CD8-positive, alpha-beta memory T cell (primary cell): Measurements from ENCODE around the gene BACH2. TPM values are rescaled to one million over a fixed set of nuclear protein-coding genes. Genes with fewer than 3 reads are reported as not detected.

Experiments used
- CTCF ChIA-PET: fragments of 350-600 bp; sonication (Branson Sonifier 250); formaldehyde crosslinking; loops from one replicate; lab custom pipeline; 2021; ENCODE audit warnings: antibody characterized with exemption; lab: Charles Lee
- POLR2A ChIA-PET: fragments of 350-600 bp; sonication (Branson Sonifier 250); formaldehyde crosslinking; loops from one replicate; lab custom pipeline; 2021; ENCODE audit warnings: antibody characterized with exemption; lab: Charles Lee
- DNase-seq, 5 donors: peaks; one replicate each; pipeline versions ENCODE4 v3.0.0 to v3.0.0-alpha.2; 2020 to 2022; ENCODE audit warnings: mixed read lengths in 1 of 5
- H3K27ac ChIP-seq: one replicate; pipeline ENCODE4 v1.7.0; 2013; ENCODE audit warnings: low read depth, mild to moderate bottlenecking, low read length, moderate library complexity
- H3K27me3 ChIP-seq: 2 replicates; pipeline ENCODE4 v1.7.0; 2013; ENCODE audit warnings: low read length, mild to moderate bottlenecking; ENCODE audit not compliant: insufficient read depth, poor library complexity, severe bottlenecking
- H3K36me3 ChIP-seq: 2 replicates; pipeline ENCODE4 v1.7.0; 2013; ENCODE audit warnings: mild to moderate bottlenecking, low read length, moderate library complexity; ENCODE audit not compliant: insufficient read depth
- H3K4me1 ChIP-seq: 2 replicates; pipeline ENCODE4 v1.7.0; 2013; ENCODE audit warnings: mild to moderate bottlenecking, low read length, moderate library complexity; ENCODE audit not compliant: insufficient read depth
- H3K4me3 ChIP-seq: 2 replicates; pipeline ENCODE4 v1.7.0; 2013; ENCODE audit warnings: mild to moderate bottlenecking, low read length
- H3K9me3 ChIP-seq: 2 replicates; pipeline ENCODE4 v1.7.0; 2013; ENCODE audit warnings: mild to moderate bottlenecking, low read length
- H3K27ac Mint-ChIP-seq, 8 donors: one replicate each; pipeline ENCODE4 v1.8.0; 2020 to 2021; ENCODE audit warnings: mixed read lengths in 8 of 8, mild to moderate bottlenecking in 6 of 8, inconsistent platforms in 3 of 8, moderate library complexity in 3 of 8
- H3K27me3 Mint-ChIP-seq, 2 donors: one replicate each; pipeline ENCODE4 v1.8.0; 2020 to 2021; ENCODE audit warnings: mixed read lengths in 2 of 2, mild to moderate bottlenecking in 1 of 2, moderate library complexity in 1 of 2
- H3K36me3 Mint-ChIP-seq, 3 donors: one replicate each; pipeline ENCODE4 v1.8.0; 2020 to 2021; ENCODE audit warnings: mixed read lengths in 3 of 3, inconsistent platforms in 1 of 3, mild to moderate bottlenecking in 1 of 3
- H3K4me1 Mint-ChIP-seq, 3 donors: one replicate each; pipeline ENCODE4 v1.8.0; 2020 to 2021; ENCODE audit warnings: mixed read lengths in 3 of 3, inconsistent platforms in 1 of 3, mild to moderate bottlenecking in 1 of 3
- H3K4me3 Mint-ChIP-seq, 7 donors: one replicate each; pipeline ENCODE4 v1.8.0; 2020 to 2021; ENCODE audit warnings: mixed read lengths in 7 of 7, mild to moderate bottlenecking in 6 of 7, moderate library complexity in 4 of 7, inconsistent platforms in 2 of 7
- H3K9me3 Mint-ChIP-seq, 5 donors: one replicate each; pipeline ENCODE4 v1.8.0; 2020 to 2022; ENCODE audit warnings: mixed read lengths in 5 of 5, mild to moderate bottlenecking in 3 of 5, moderate library complexity in 2 of 5, inconsistent platforms in 1 of 5
- polyA plus RNA-seq: library from polyadenylated mRNA; unstranded; fragments of 300-500 nt; fragmentation: Illumina TruSeq; gene quantifications from one replicate; pipeline ENCODE4 v1.2.3, GENCODE V29; 2021
- total RNA-seq, 2 experiments: library from RNA; stranded (reverse); gene quantifications; one replicate each; pipeline ENCODE4 v1.2.3, GENCODE V29; 2021

The BACH2 gene
- total and polyA plus RNA-seq, 3 experiments from 2014 or later, result 7.4 to 41.8 (median 39.9) TPM

DNA sequence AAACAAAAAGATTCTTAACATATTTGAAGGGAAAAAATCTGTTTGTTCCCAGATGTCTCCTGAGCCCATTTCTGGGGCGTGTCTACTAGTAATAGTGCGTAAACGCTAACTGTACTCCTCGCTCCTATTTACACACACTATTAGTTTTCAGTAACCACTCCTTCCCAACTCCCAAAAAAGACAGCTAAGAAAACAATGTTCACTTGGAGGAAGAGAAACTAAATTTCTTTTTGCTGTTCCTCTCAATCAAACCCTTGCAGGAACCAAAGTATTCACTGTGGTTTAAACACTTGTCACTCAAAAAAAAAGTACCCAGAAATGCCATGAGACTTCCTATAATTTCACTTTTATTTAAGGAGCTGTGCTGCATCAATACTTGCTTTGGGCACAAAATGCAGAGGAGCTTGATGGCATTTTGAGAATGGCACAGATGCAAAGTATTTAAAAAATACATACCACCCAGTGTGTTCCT is 118.2 kb downstream of the BACH2 start:
- CTCF ChIA-PET, result interaction anchor here (0.5 to 2.3 kb wide), 4 partner anchors 10 to 238 kb away, joined by 3 to 9 read pairs (median 3); no protein-coding TSS in a partner anchor

DNA sequence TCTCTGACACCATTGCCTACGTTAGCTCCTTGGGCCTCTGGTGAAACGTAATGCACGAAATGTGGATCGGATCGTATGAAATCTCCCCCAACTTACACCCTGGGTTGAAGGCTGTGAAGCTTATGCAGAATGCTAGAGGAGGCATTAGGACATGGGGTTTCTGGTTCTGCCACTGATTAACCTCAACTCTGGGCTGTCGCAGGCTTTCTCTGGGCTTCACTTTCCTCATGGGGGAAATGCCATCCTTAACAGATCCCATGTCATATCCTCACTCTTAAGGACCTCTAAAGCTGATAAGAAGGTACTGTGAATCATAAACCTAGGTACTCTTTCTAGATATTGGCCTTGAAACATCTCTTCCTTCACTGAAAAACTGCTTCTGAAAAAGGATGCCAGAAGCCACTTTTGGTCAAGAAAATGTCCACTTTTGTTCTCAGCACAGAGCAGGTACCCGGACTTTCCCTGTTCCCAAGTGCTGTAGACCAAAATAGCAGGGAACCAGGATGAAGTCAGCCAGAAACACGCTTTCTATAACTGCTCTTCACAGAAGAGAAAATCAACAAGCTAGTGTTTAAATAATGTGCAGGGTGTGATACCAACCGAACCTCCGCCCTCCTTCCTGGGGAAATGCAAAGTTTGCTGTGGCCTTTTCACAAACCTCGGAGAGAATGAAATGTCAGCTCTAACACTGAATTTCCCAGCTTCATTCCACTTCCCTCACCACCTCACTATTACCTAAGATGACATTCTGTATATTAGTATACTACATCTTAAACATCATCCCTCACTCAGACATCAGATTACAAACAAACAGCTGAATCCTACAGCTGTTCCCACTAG is 118.9 kb downstream of the BACH2 start:
- Mint-ChIP-seq H3K36me3 (no peaks in the 10 kb centered on the region), H3K4me3 (peak overlapping the region in 3 of 7 donors; percentile 6 to 56 (median 12)), H3K4me1 (peaks cover 33 to 55% (median 48%) of the 10 kb centered on the region in 3 donors), H3K27ac (peak overlapping the region in 5 of 8 donors; percentile 51 to 81 (median 72)), H3K27me3 (peaks cover 0 to 1% of the 10 kb centered on the region in 2 donors), H3K9me3 (no peaks in the 10 kb centered on the region)
- Histone ChIP-seq H3K36me3 (no peaks in the 10 kb centered on the region), H3K27me3 (no peaks in the 10 kb centered on the region), H3K4me3 (peak overlapping the region; percentile 5), H3K4me1 (peaks cover 60% of the 10 kb centered on the region), H3K9me3 (no peaks in the 10 kb centered on the region), H3K27ac (no peak overlapping the region)
- no peak for DNase-seq
- POLR2A ChIA-PET, result no interaction called here
- CTCF ChIA-PET, result interaction anchor here (0.7 to 2.3 kb wide), 3 partner anchors 15 to 237 kb away, joined by 3 to 9 read pairs (median 3); no protein-coding TSS in a partner anchor

More for the DNA sequence above, 118.2 kb downstream of the BACH2 start:
- no peaks in the 10 kb centered on the region for H3K9me3 Mint-ChIP-seq
- peaks cover 32 to 55% (median 50%) of the 10 kb centered on the region in 3 donors for H3K4me1 Mint-ChIP-seq
- Histone ChIP-seq H3K9me3 (no peaks in the 10 kb centered on the region), H3K27me3 (no peaks in the 10 kb centered on the region), H3K27ac (no peak overlapping the region), H3K4me3 (no peak overlapping the region), H3K4me1 (peaks cover 58% of the 10 kb centered on the region), H3K36me3 (no peaks in the 10 kb centered on the region)
- H3K27me3 Mint-ChIP-seq, result no peaks in the 10 kb centered on the region
- peak overlapping the region in 4 of 7 donors; percentile 0 to 56 (median 16) for H3K4me3 Mint-ChIP-seq
- POLR2A ChIA-PET, result no interaction called here
- no peaks in the 10 kb centered on the region for H3K36me3 Mint-ChIP-seq
- no peak for DNase-seq
- peak overlapping the region in 4 of 8 donors; percentile 7 to 81 (median 72) for H3K27ac Mint-ChIP-seq

DNA sequence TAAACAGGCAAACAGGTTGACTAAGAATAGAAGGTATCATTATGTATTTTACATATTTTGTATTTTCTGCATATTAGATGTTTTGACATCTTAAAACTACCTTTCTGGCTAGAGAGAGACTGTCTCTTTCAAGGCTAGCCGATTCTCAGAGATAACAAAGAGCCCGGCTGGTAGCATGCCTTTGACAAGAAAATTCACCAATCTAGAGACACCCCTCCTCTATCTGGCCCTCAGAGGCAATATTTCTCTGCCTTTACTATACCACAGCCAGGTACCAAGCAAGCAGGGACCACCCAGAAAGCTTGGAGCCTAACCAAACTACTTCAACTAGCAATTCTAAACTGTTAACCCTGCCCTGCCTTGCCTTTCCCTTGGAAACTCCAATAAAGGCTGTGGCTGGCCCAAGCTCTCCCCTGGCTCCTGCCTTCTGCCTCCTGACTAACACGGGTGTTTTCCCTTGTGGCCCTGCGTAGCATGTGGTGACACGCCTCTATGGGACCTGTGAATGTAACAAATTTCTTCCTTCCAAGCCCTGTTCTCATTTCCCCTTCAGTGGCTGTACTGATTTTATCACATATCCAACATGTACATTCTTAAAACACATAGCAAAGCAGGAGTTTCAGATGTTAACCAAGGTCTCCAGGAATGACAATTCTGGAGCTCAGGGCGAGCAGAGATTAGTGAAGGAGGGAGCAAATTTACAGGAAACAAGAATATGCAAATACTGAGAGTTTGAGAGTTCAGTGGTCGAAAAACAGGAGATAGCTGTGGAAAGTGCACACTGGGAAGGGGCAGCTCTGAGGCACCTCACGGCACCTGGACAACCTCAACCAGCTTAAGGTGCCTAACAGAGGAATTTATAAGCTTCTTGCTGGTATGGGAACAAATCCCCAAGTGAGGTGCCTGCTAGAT is 120.8 kb downstream of the BACH2 start:
- ChIA-PET POLR2A (no interaction called here), CTCF (interaction anchor here (1.0 to 1.7 kb wide), 2 partner anchors 16 to 303 kb away, joined by 3 to 4 read pairs; no protein-coding TSS in a partner anchor)
- Histone ChIP-seq H3K27me3 (no peaks in the 10 kb centered on the region), H3K4me1 (peaks cover 54% of the 10 kb centered on the region), H3K27ac (no peak overlapping the region), H3K36me3 (no peaks in the 10 kb centered on the region), H3K9me3 (no peaks in the 10 kb centered on the region), H3K4me3 (no peak overlapping the region)
- Mint-ChIP-seq H3K27me3 (peaks cover 0 to 1% of the 10 kb centered on the region in 2 donors), H3K9me3 (no peaks in the 10 kb centered on the region), H3K4me1 (peaks cover 33 to 51% (median 44%) of the 10 kb centered on the region in 3 donors), H3K4me3 (no peak overlapping the region), H3K27ac (peak overlapping the region in 6 of 8 donors; percentile 1 to 75 (median 57)), H3K36me3 (no peaks in the 10 kb centered on the region)
- DNase-seq, result no peak

DNA sequence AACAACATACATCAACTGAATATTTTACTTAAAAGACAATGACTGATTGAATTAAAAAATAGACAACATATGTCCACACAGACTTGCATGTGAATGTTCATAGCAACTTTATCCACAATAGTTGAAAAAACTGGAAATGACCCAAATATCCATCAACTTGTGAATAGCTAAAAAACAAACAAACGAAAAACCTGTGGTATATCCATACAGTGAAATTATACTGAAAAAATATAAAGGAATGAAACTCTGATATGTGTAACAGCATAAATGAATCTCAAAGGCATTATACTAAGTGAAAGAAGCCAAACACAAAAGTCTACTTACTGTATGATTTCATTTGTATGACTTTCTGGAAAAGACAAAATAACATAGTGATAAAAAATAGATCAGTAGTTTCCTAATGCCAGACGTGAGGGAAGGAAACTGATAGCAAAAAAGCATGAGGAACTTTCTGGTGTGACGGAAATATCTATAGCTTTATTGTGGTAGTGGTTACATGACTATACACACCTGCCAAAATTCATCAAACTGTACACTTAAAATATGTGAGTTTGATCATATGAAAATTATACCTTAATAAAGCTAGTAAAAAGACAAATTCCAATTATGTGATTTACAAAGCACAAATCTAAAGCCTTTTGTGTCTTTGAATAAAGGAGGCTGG is 123.2 kb downstream of the BACH2 start:
- H3K4me3 ChIP-seq, result no peak overlapping the region
- peak in 1 of 5 donors; percentile 59 for DNase-seq
- H3K36me3 Mint-ChIP-seq, result peaks cover 0 to 1% (median 0%) of the 10 kb centered on the region in 3 donors
- no peaks in the 10 kb centered on the region for H3K36me3 ChIP-seq
- H3K4me1 Mint-ChIP-seq, result peaks cover 31 to 48% (median 36%) of the 10 kb centered on the region in 3 donors
- H3K9me3 Mint-ChIP-seq, result no peaks in the 10 kb centered on the region
- no peak overlapping the region for H3K27ac ChIP-seq
- ChIA-PET POLR2A (no interaction called here), CTCF (no interaction called here)
- peaks cover 0 to 1% of the 10 kb centered on the region in 2 donors for H3K27me3 Mint-ChIP-seq
- peak overlapping the region in 1 of 8 donors; percentile 25 for H3K27ac Mint-ChIP-seq
- no peak overlapping the region for H3K4me3 Mint-ChIP-seq
- H3K9me3 ChIP-seq, result no peaks in the 10 kb centered on the region
- peaks cover 44% of the 10 kb centered on the region for H3K4me1 ChIP-seq
- H3K27me3 ChIP-seq, result no peaks in the 10 kb centered on the region

DNA sequence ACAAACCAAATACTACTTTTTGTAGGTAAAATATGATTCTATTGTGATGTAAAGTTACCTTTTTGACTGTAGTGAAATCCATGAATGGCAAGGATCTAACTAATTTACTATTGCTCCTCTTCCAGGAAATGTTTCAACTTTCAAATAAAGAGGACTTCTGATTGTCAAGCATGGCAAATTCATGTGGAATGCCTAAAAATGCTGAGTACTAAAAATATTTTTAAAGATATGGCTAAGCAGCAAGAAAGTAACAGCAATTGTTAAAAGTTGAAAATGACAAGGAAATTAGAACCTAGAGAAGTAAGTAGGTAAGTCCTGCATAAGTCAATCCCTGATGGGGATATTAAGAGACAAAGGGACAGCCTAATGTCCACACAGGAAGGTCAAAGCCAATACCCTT is 126.0 kb downstream of the BACH2 start:
- Mint-ChIP-seq H3K9me3 (no peaks in the 10 kb centered on the region), H3K27ac (no peak overlapping the region), H3K4me3 (no peak overlapping the region), H3K4me1 (peaks cover 8 to 20% (median 11%) of the 10 kb centered on the region in 3 donors), H3K27me3 (peaks cover 0 to 1% of the 10 kb centered on the region in 2 donors), H3K36me3 (peaks cover 0 to 1% (median 0%) of the 10 kb centered on the region in 3 donors)
- no peaks in the 10 kb centered on the region for H3K27me3 ChIP-seq
- POLR2A ChIA-PET, result no interaction called here
- peaks cover 17% of the 10 kb centered on the region for H3K4me1 ChIP-seq
- CTCF ChIA-PET, result interaction anchor here (1.0 kb wide), 1 partner anchor 223 kb away, joined by 3 read pairs; no protein-coding TSS in a partner anchor
- H3K4me3 ChIP-seq, result no peak overlapping the region
- no peak for DNase-seq
- no peaks in the 10 kb centered on the region for H3K36me3 ChIP-seq
- H3K27ac ChIP-seq, result no peak overlapping the region
- no peaks in the 10 kb centered on the region for H3K9me3 ChIP-seq

DNA sequence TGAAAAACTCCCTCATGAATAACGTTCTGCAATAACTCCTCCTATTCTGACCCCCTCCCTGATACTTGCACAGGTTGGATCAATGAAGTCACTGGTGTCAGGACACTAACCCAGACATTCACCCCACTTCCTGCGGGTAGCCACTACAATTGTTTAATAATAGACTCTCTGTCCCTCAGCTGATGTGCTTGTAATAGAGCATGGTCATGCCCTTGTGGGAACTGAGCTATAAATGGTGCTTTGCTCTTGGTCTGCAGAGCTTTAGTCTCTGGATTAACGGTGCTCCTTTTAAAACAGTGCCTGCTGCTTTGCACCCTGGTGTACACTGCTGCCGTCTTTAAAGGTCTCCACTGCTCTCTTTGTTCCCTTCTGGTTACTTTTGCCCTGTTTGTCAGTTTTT is 127.3 kb downstream of the BACH2 start:
- Histone ChIP-seq H3K4me1 (peaks cover 16% of the 10 kb centered on the region), H3K36me3 (no peaks in the 10 kb centered on the region), H3K27ac (no peak overlapping the region), H3K4me3 (no peak overlapping the region), H3K27me3 (no peaks in the 10 kb centered on the region), H3K9me3 (no peaks in the 10 kb centered on the region)
- H3K36me3 Mint-ChIP-seq, result peaks cover 0 to 1% (median 0%) of the 10 kb centered on the region in 3 donors
- H3K9me3 Mint-ChIP-seq, result no peaks in the 10 kb centered on the region
- peaks cover 4 to 12% (median 10%) of the 10 kb centered on the region in 3 donors for H3K4me1 Mint-ChIP-seq
- no peak overlapping the region for H3K4me3 Mint-ChIP-seq
- POLR2A ChIA-PET, result no interaction called here
- no peak for DNase-seq
- H3K27ac Mint-ChIP-seq, result peak overlapping the region in 1 of 8 donors; percentile 41
- CTCF ChIA-PET, result interaction anchor here (1.1 kb wide), 1 partner anchor 11 kb away, joined by 3 read pairs; no protein-coding TSS in a partner anchor
- peaks cover 0 to 1% of the 10 kb centered on the region in 2 donors for H3K27me3 Mint-ChIP-seq

DNA sequence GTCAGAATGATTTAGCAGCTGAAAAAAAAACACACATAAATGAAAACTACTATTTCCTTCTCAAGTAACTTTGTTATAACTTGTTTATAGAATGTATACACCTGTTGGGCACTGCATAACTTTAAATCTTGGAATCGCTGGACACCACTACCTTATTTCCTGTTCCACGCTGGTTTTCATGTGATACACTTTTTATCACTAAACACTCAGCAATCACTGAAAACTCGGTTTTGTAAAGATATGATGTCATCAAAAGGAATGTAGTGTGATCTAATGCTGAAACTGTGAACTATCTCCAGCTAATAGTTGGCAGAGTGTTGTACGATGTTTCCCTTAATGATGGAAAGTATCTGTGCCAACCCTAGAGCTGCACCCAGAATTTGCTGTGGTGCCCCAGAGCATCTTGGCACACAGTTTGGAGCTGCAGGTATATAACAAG is 127.9 kb downstream of the BACH2 start:
- Histone ChIP-seq H3K4me1 (peaks cover 16% of the 10 kb centered on the region), H3K36me3 (no peaks in the 10 kb centered on the region), H3K4me3 (no peak overlapping the region), H3K9me3 (no peaks in the 10 kb centered on the region), H3K27ac (no peak overlapping the region), H3K27me3 (no peaks in the 10 kb centered on the region)
- ChIA-PET POLR2A (no interaction called here), CTCF (interaction anchor here (1.1 kb wide), 1 partner anchor 11 kb away, joined by 3 read pairs; no protein-coding TSS in a partner anchor)
- Mint-ChIP-seq H3K4me1 (peaks cover 5 to 15% (median 8%) of the 10 kb centered on the region in 3 donors), H3K27me3 (peaks cover 0 to 1% of the 10 kb centered on the region in 2 donors), H3K36me3 (peaks cover 0 to 1% (median 0%) of the 10 kb centered on the region in 3 donors), H3K4me3 (no peak overlapping the region), H3K9me3 (no peaks in the 10 kb centered on the region), H3K27ac (no peak overlapping the region)
- DNase-seq, result no peak
